Activated T-helper 1 cell treated with Interleukin-2 at 50 U/mL for 16 hours (primary cell): ENCODE results near the gene GEMIN4.

ENCODE experiments used
- DNase-seq: peaks from one replicate; pipeline ENCODE4 v3.0.0-alpha.2; 2020; ENCODE audit warnings: low read depth

GEMIN4 gene

DNA sequence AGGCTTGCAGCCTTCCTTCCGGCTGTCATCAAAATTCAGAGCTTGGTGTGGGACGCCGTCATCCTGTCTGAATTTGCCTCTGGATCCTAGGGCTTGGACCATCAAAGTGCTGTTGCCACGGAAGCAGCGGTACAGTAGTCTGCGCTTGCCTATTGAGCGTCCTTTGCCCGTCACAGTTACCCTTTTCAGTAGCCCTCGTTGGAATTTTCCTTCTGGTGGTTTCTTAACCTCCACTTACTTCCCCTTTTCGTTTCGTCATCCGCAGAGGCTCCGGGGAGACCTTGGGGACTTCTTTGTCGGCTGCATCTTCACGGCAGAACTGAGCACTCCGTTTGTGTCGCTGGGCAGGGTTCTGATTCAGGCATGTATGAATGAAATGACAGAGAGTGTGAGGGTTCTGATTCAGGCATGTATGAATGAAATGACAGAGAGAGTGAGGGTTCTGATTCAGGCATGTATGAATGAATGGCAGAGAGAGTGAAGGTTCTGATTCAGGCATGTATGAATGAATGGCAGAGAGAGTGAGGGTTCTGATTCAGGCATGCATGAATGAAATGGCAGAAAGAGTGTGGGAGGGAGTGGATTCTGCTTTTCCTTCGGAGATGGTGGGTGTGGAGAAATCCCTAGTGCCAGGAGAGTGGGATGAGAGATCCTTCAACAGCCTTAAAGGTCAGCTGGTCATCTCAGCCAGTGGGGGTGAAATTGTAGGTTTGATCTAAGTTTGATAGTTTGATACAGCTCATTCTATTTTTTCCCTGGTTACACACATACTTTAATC, 11.6 kb downstream of the GEMIN4 start:
- DNase-seq, result no peak

DNA sequence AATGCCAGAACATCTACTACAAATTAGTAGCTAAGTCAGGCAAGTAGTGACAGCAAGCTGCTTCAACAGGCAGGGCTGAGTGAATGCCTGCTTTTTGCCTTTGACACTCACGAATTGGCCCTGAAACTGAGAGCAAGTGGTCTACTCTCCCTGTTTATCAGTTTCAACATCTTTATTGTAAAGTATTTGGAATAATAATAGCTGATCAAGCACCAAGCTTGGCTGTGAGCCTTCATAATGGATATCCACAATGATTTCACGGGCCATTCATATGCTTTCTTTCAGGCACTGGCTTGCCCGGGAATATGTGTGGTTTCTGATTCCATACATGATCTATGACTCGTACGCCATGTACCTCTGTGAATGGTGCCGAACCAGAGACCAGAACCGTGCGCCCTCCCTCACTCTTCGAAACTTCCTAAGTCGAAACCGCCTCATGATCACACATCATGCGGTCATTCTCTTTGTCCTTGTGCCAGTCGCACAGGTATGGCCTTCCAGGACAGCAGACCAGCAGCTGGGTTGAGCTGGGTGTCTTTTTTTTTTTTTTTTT, 14.4 kb downstream of the GEMIN4 start:
- no peak for DNase-seq

DNA sequence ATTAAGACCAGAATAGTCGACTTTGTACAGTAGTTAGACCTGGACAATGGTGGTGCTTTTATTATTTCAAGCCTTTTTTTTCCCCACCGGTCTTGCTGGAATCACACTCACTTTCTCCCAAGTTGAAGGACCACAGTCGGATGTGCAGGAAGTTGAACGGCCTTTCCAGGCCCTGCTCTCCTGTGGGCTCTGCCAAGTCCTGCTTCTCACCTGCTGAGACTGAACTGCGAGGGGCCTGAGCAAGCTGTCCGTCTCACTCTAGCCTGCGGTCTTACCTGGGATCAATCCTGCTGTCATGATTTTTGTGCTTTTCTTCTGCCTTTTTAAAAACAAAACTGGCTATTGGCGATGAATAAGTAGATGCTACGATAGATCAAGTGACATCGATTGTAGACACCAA, 18.3 kb downstream of the GEMIN4 start:
- DNase-seq, result no peak

- no peak for DNase-seq
These were observed 19.0 kb downstream of the GEMIN4 start for GRCh38 chr17:732902-733720.

DNA sequence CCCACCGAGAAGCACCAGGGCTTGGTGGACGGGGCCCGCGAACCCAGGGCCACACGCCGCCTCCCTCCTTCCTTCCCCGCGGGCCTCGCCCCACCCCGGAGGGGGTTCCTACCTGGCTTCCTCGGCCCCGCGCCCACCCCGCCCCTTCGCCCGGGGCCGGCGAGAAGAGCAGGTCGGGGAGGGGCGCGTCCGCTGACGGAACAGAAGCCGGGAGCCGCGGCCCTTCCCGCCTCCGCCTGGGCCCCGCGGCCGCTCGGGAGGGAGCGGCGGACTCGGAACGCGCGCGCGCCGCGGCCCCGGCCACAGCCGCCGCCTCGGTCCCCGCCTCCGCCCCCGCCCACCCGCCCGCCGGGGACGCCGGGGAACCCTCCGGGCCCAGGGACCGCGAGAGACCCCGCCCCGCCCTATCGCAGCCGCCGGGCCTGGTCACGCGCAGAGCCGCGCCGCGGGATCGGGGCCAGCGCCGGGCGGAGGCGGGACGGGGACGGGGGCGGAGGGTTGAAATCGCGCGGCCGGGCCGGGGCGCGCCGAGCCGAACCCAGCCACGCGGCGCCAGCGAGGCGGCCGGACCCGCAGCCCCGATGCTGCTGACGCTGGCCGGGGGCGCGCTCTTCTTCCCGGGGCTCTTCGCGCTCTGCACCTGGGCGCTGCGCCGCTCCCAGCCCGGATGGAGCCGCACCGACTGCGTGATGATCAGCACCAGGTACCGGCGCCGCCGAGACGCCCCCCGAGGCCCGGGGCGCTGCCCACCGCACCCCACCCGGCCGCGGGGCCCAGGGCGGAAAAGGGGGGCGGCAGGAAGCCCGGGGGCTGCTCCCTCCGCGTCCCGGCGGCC, 19.8 kb downstream of the GEMIN4 start, which contains the start of gene TLCD3A:
TSS of gene TLCD3A (plus strand) at position 530 of the 835 bp plus-strand sequence. CDS start at position 582, 52 bp downstream.
- no peak for DNase-seq

GRCh38 chr17:731644-732066, 20.4 kb downstream of the GEMIN4 start:
- no peak for DNase-seq

DNA sequence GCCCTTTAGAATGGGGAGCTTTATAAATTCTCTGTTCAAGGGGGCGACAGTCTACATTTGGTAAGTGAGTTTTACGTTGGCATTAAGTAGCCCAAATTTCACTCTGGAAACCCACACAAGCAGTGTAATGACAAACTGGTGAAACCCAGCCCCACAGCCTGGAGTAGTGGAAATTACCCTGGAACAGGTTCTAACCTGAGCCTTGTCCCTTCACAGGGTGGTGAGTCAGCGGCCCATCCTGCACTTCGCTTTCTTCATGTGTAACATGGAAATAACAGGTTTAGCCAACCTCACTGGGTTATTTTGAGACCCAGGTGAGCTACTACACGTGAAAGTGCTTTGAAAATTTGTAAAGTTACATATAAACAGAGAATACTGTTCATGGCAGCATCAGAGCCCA, 23.2 kb downstream of the GEMIN4 start:
- no peak for DNase-seq

GRCh38 chr17:726271-726919, 25.7 kb downstream of the GEMIN4 start:
- DNase-seq, result no peak

GRCh38 chr17:725746-726145, 26.3 kb downstream of the GEMIN4 start:
- DNase-seq, result no peak

- DNase-seq, result no peak
These were observed 27.0 kb downstream of the GEMIN4 start for GRCh38 chr17:725084-725483.

DNA sequence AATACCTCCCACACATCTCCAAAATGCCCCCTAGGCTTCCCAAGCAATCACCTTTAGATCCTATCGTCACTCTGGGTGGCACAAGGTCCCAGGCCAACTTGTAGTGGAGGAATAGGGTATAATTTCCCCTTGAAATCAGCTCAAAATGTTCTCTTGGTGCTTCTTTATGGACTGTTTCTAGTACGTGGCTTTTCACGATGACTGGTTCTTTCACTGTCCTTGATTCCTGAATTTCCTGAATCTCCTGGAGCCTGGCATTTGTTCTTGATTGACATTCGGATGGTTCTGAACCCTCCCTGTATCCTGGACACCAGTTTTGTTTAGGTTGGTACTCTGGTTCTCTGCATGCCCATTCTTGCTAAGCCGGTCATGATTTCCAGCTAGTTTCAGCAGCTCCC, 30.5 kb downstream of the GEMIN4 start:
- no peak for DNase-seq

- no peak for DNase-seq
These were observed 31.1 kb downstream of the GEMIN4 start for GRCh38 chr17:720706-721539.

DNA sequence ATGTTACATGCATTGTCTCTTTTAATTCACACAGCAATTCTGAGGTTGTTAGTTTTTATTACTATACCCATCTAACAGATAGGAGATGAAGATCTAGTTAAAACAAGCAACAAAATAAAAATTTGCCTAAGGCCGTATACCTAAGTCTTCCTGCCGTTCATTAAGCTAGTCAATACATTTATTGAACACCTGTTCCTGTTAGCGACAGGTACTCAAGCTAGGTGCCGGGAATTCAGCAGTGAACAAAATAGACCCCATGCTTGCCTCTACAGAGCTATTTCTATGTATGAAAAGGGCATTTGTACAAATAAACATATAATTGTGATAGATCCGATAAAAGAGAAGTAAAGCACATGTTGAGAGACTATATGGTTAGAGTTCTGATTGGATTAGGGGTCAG, 34.0 kb downstream of the GEMIN4 start:
- DNase-seq, result no peak

GRCh38 chr17:708132-708531, 43.9 kb downstream of the GEMIN4 start:
- DNase-seq, result no peak

DNA sequence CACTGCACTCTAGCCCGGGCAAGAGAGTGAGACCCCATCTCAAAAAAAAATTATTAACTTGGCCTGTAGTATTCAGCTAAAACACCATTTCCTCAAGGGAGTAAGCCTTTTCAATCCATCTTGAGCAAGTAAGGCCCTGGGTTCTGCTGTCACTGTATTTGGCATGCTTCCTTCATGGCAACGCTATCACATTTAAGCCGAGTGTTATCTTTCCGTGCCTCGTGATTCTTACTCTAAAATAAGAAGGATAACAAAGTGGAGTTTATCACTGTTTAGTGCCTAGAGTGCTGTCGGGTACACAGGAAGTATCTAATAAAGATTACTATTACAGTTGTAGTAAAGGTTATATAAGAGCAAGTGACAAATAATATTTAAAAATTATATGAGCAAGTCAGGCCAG, 46.2 kb downstream of the GEMIN4 start:
- DNase-seq, result no peak

DNA sequence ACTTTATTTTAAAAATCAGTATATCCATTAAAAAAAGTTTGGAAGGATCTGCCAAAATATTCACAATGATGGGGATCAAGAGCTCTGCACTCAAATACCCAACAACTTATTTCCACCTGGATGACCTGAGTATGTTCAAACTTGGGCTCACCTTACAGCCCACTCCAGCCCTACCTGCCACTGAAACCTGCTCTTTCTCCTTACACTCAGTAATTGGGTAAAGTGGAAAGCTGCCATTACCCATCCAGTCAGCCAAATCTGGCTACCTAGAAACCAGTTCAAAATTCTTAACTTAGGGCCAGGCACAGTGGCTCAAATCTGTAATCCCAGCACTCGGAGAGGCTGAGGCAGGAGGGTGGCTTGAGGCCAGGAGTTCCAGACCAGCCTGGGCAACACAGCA, 47.1 kb downstream of the GEMIN4 start:
- no peak for DNase-seq

DNA sequence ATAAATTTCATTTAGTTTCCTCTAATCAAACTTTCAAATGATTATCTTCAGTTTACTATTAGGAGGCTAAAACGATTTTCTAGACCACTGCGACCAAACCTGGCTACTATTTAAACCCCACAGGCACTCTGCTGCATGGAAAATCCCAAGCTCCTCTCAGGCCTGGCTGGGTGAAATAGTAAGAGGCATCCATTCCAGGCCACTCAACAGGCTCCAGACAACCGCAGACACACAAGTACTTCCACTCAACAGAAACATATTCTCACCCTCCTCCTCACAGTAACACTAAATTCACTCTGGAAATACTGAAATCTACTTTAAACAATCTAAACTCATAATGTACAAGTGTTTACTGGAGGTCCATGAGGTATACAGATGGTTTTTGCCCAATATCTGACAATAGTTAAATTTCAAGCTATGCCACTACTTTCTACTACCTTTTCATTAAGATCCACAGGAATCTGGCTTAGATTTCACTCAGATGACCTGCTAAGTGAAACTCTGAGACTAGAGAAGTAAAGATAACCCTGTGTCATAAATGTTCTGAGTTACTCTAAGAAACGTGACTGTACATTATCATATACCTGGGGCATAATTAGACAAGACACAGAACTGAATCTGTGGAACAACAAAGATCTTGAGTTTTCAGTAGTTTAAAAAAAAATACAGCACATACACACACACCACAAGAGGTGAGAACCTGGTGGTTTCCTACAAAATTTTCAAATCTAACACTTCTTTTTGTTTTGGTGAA, 47.8 kb downstream of the GEMIN4 start:
- no peak for DNase-seq

DNA sequence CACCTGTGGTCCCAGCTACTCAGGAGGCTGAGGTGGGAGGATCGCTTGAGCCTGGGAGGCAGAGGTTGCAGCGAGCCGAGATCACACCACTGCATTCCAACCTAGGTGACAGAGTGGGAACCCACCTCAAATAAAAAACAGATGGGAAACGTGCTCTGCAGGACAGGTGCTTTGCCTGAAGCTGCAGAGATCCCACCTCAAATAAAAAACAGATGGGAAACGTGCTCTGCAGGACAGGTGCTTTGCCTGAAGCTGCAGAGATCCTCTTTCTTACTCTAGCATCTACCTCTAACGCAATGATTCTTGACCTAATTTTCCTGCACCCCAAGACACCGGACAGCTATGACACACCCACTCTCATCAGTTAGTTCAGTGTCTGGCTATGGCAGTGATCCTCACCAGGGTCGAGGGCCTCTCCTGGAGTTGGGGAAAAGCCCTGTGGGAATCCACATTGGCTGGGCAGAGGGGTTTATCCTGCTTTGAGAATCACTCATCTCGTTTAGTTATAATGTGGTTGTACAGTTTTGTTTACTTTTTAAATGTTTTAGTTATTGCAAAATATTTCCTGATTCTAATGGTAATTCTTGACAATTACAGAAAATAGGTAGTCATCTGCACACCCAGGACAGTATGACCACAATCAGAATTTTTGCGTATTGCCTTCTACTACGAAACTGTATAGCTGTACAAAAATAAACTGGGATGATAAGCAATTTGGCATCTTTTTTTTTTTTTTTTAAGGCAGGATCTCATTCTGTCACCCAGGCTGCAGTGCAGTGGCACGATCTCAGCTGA, 48.8 kb downstream of the GEMIN4 start:
- DNase-seq, result no peak

DNA sequence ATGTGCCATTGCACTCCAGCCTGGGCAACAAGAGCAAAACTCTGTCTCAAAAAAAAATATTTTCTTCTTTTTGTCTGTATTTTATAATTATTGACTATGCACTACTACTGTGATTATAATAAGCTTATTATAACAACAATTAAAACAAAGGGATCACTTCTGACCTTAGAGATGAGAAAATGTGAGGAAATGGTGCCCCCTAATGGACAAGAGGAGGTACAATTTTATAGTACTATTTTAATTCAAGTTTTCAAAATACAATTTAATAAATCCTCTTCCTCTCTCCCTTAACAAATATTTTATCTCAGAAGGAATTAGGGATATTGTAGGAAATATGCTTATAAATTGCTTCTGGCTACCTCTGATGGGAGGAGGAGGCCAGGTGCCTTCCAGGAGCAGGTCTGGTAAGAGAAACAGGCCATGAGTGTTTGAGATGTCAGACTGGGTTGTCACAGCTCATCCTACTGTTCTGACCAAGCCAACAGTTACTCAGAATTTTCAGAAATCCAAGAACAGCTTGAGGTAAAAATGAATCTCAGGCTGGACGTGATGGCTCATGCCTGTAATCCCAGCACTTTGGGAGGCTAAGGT, 51.5 kb downstream of the GEMIN4 start:
- DNase-seq, result no peak
